HCT116 (cell line): ENCODE measurements around the gene GALNT11. TPM values are rescaled to one million over a fixed set of nuclear protein-coding genes. Genes with fewer than 3 reads are reported as not detected.

ENCODE experiments used
- ATAC-seq: fragments of 200-7000 bp; cut with Tn5 transposase; 2 replicates; pipeline ENCODE4 v1.9.1; 2020; ENCODE audit warnings: mild to moderate bottlenecking, moderate library complexity
- BruUV-seq: library from RNA; stranded (reverse); fragments of 400-500 nt; replicated peaks from 2 replicates; lab custom pipeline; 2021; lab: Mats Ljungman, UMichigan
- CTCF ChIA-PET: fragments of 300-600 bp; sonication (Branson Sonifier 250); formaldehyde crosslinking; loops from one replicate; lab custom pipeline; 2021; ENCODE audit warnings: antibody characterized with exemption; lab: Charles Lee
- POLR2A ChIA-PET: fragments of 300-600, 350-600 bp; sonication (Branson Sonifier 250); formaldehyde crosslinking; loops from one replicate; lab custom pipeline; 2021; ENCODE audit warnings: antibody characterized with exemption; lab: Charles Lee
- RAD21 ChIA-PET, 2 experiments: fragments of 300-600 bp; sonication (Branson Sonifier 250); formaldehyde crosslinking; loops; one replicate each; lab custom pipeline; 2023; ENCODE audit warnings: low total read pairs in 2 of 2; ENCODE audit not compliant: uncharacterized antibody in 2 of 2, unreplicated experiment in 2 of 2, low non-redundant PET in 1 of 2; lab: Charles Lee
- DNase-seq: peaks from one replicate; pipeline ENCODE4 v3.0.0-alpha.2; 2010; ENCODE audit warnings: low read depth, low spot score
- H2AFZ ChIP-seq: fragments of 200-600 bp; shearing (Covaris generic), sonication (generic); 2 replicates; pipeline ENCODE4 v1.6.1; 2017; ENCODE audit warnings: low read depth, mixed run types, mixed read lengths, antibody characterized with exemption, low read length; ENCODE audit not compliant: poor library complexity, severe bottlenecking
- H3K27ac ChIP-seq: 2 replicates; pipeline ENCODE4 v1.5.1; 2012; ENCODE audit warnings: low read depth, low read length
- H3K27me3 ChIP-seq: fragments of 200-600 bp; sonication (generic); 2 replicates; pipeline ENCODE4 v1.6.1; 2016; ENCODE audit warnings: mixed run types, low read length, mixed read lengths; ENCODE audit not compliant: insufficient read depth
- H3K36me3 ChIP-seq, 2 experiments: fragments of 200-500 bp in 1 of 2; fragments of 200-600 bp in 1 of 2; sonication (Bioruptor generic) in 1 of 2; sonication (generic) in 1 of 2; 2 replicates each; pipeline versions ENCODE4 v1.5.1 to v1.6.1; 2014 to 2016; ENCODE audit warnings: low read length in 2 of 2, inconsistent platforms in 1 of 2, mixed read lengths in 1 of 2, mixed run types in 1 of 2; ENCODE audit not compliant: insufficient read depth in 2 of 2, control insufficient read depth in 1 of 2
- H3K4me1 ChIP-seq, 2 experiments: fragments of 200-600 bp in 1 of 2; sonication (generic) in 1 of 2; 2 replicates each; pipeline versions ENCODE4 v1.5.1 to v1.6.1; 2012 to 2017; ENCODE audit warnings: low read length in 2 of 2, inconsistent platforms in 1 of 2, mild to moderate bottlenecking in 1 of 2, mixed read lengths in 1 of 2, mixed run types in 1 of 2, moderate library complexity in 1 of 2; ENCODE audit not compliant: insufficient read depth in 2 of 2, control insufficient read depth in 1 of 2
- H3K4me2 ChIP-seq: fragments of 200-600 bp; sonication (generic); 2 replicates; pipeline ENCODE4 v1.6.1; 2017; ENCODE audit warnings: mixed run types, low read length, mixed read lengths
- H3K4me3 ChIP-seq, 2 experiments: fragments of 200-600 bp in 1 of 2; sonication (generic) in 1 of 2; replicated peaks in 1 of 2; 2 replicates each; pipeline ENCODE4 v1.5.1; 2011 to 2016; ENCODE audit warnings: low read length in 2 of 2, control low read depth in 1 of 2, low read depth in 1 of 2, mild to moderate bottlenecking in 1 of 2, mixed read lengths in 1 of 2, mixed run types in 1 of 2
- H3K79me2 ChIP-seq: fragments of 200-600 bp; sonication (generic); 2 replicates; pipeline ENCODE4 v1.6.1; 2017; ENCODE audit warnings: mild to moderate bottlenecking, mixed run types, low read length, moderate library complexity, mixed read lengths; ENCODE audit not compliant: insufficient read depth
- H3K9ac ChIP-seq: fragments of 200-600 bp; sonication (generic); 2 replicates; pipeline ENCODE4 v1.6.1; 2016; ENCODE audit warnings: low read length, mixed read lengths
- H3K9me2 ChIP-seq: fragments of 200-600 bp; sonication (generic), shearing (Covaris generic); 2 replicates; pipeline ENCODE4 v1.6.1; 2017; ENCODE audit warnings: mixed run types, mild to moderate bottlenecking, moderate library complexity; ENCODE audit not compliant: insufficient read depth
- H3K9me3 ChIP-seq, 2 experiments: fragments of 200-500 bp in 1 of 2; fragments of 200-600 bp in 1 of 2; sonication (Bioruptor generic) in 1 of 2; sonication (generic) in 1 of 2; 2 replicates each; pipeline ENCODE4 v1.6.1; 2014 to 2017; ENCODE audit warnings: low read length in 2 of 2, mixed read lengths in 2 of 2, inconsistent platforms in 1 of 2, low read depth in 1 of 2, mild to moderate bottlenecking in 1 of 2, mixed run types in 1 of 2, moderate library complexity in 1 of 2; ENCODE audit not compliant: control insufficient read depth in 1 of 2, insufficient read depth in 1 of 2
- H4K20me1 ChIP-seq: fragments of 200-600 bp; sonication (generic), shearing (Covaris generic); 2 replicates; pipeline ENCODE4 v1.6.1; 2017; ENCODE audit warnings: mixed run types, mild to moderate bottlenecking, moderate library complexity; ENCODE audit not compliant: insufficient read depth
- CBX3 ChIP-seq: IDR thresholded peaks from 2 replicates; pipeline ENCODE4 v1.6.1; 2012; ENCODE audit warnings: low read depth
- CEBPB ChIP-seq: IDR thresholded peaks from 2 replicates; pipeline ENCODE4 v1.6.1; 2012; ENCODE audit warnings: low read depth
- CTCF ChIP-seq, 3 experiments: fragments of 200-600 bp in 1 of 3; sonication (generic) in 1 of 3; IDR thresholded peaks in 2 of 3; conservative IDR thresholded peaks in 1 of 3; 2 replicates each; pipeline ENCODE4 v1.5.1; 2012 to 2017; ENCODE audit warnings: low read depth in 2 of 3, low read length in 2 of 3, antibody characterized with exemption in 1 of 3, borderline replicate concordance in 1 of 3, control low read depth in 1 of 3, mild to moderate bottlenecking in 1 of 3, mixed read lengths in 1 of 3, mixed run types in 1 of 3, moderate library complexity in 1 of 3; ENCODE audit not compliant: insufficient read depth in 1 of 3
- EGR1 ChIP-seq: IDR thresholded peaks from 2 replicates; pipeline ENCODE4 v1.6.1; 2012; ENCODE audit warnings: low read depth
- EZH2 ChIP-seq: fragments of 200-600 bp; sonication (generic); IDR thresholded peaks from 2 replicates; pipeline ENCODE4 v1.6.1; 2017; ENCODE audit warnings: antibody characterized with exemption, mixed run types
- EZH2phosphoT487 ChIP-seq: fragments of 200-600 bp; IDR thresholded peaks from 2 replicates; pipeline ENCODE4 v1.6.1; 2018; ENCODE audit warnings: antibody characterized with exemption, borderline replicate concordance
- JUND ChIP-seq: IDR thresholded peaks from 2 replicates; pipeline ENCODE4 v1.6.1; 2012
- MAX ChIP-seq: IDR thresholded peaks from 2 replicates; pipeline ENCODE4 v1.6.1; 2012
- REST ChIP-seq: IDR thresholded peaks from 2 replicates; pipeline ENCODE4 v1.6.1; 2012; ENCODE audit warnings: low read depth
- SIN3A ChIP-seq: IDR thresholded peaks from 2 replicates; pipeline ENCODE4 v1.6.1; 2012; ENCODE audit warnings: low read depth
- SRF ChIP-seq: IDR thresholded peaks from 2 replicates; pipeline ENCODE4 v1.6.1; 2012; ENCODE audit warnings: low read depth
- TCF7L2 ChIP-seq: IDR thresholded peaks from 2 replicates; pipeline ENCODE4 v1.7.0; 2011; ENCODE audit warnings: borderline replicate concordance, inconsistent platforms; ENCODE audit not compliant: insufficient read depth, insufficient read length; ENCODE audit errors: extremely low read depth
- ZFX ChIP-seq: fragments of 450-650 bp; IDR thresholded peaks from 2 replicates; pipeline ENCODE4 v1.6.1; 2017
- intact Hi-C: fragments of 100-400 bp; cut with micrococcal nuclease; formaldehyde crosslinking; loops from 2 replicates; pipeline ENCODE4 v1.10.0; 2022
- total RNA-seq: library from RNA; stranded (reverse); gene quantifications from one replicate; pipeline ENCODE4 v1.2.1, GENCODE V29; 2021; ENCODE audit not compliant: unreplicated experiment

The GALNT11 gene
- total RNA-seq, 1 experiment from 2014 or later = 28.9 TPM

- no peak for TF ChIP-seq JUND
- no peak for TF ChIP-seq SRF
- TF ChIP-seq ZFX = no peak
- no peak for TF ChIP-seq CTCF (IDR thresholded peaks at IDR 0.05 in 2 of 3, conservative IDR thresholded peaks at IDR 0.05 in 1 of 3; ENCODE audit: borderline replicate concordance in 1 of 3, insufficient read depth in 1 of 3, low read depth in 2 of 3, low read length in 2 of 3)
- TF ChIP-seq EGR1 = no peak
- no peak for TF ChIP-seq SIN3A
- TF ChIP-seq EZH2 = no peak
- TF ChIP-seq MAX = no peak
- TF ChIP-seq CEBPB = no peak
- TF ChIP-seq EZH2phosphoT487 = no peak
These were observed 25.9 kb upstream of the GALNT11 start (continued) for GRCh38 chr7:151999424-152000090.

GRCh38 chr7:152000191-152000590 lies 25.3 kb upstream of the GALNT11 start:
- H3K9me2 ChIP-seq = no peaks in the 10 kb centered on the region
- no peaks in the 10 kb centered on the region for H3K4me1 ChIP-seq
- intact Hi-C loops = no loop called here
- H3K79me2 ChIP-seq = no peaks in the 10 kb centered on the region
- no peak for DNase-seq
- BruUV-seq = no TSS peak
- no peak overlapping the region for H3K27ac ChIP-seq
- ChIA-PET RAD21 (no interaction called here), CTCF (no interaction called here), POLR2A (no interaction called here)
- no peaks in the 10 kb centered on the region for H4K20me1 ChIP-seq
- H3K9me3 ChIP-seq = no peaks in the 10 kb centered on the region
- no peak overlapping the region for H2AFZ ChIP-seq
- no peak overlapping the region for H3K9ac ChIP-seq
- no peak for TF ChIP-seq SRF
- no peak for TF ChIP-seq CBX3
- TF ChIP-seq REST = no peak
- no peak for TF ChIP-seq TCF7L2
- H3K27me3 ChIP-seq = no peaks in the 10 kb centered on the region
- no peak overlapping the region for H3K4me2 ChIP-seq
- no peak overlapping the region for H3K4me3 ChIP-seq
- no peak for ATAC-seq
- H3K36me3 ChIP-seq = no peaks in the 10 kb centered on the region
